Body of pancreas (tissue), 4 donors: ENCODE results near the gene SBF2. TPM values are rescaled to one million over a fixed set of nuclear protein-coding genes. Genes with fewer than 3 reads are reported as not detected.
A peak's percentile ranks its signal among the peaks of the same experiment; 100 is the strongest.
"Not testable (repeated sequence)": the region's sequence is repeated elsewhere in the genome, so short reads cannot be mapped to it uniquely, and the experiment has no call there.

Experiments used
- ATAC-seq: fragments of 150-250 bp; one replicate; pipeline ENCODE4 v1.9.1; 2016
- DNase-seq, 4 donors: peaks; one replicate each; pipeline ENCODE4 v3.0.0-alpha.2; 2019
- H3K27ac ChIP-seq, 4 donors: fragments of 200-600 bp; sonication (generic); 1 replicate in 3 of 4; 2 replicates in 1 of 4; pipeline versions ENCODE4 v1.5.1 to v1.6.1; 2016 to 2019; ENCODE audit warnings: mild to moderate bottlenecking in 1 of 4, mixed read lengths in 1 of 4, moderate library complexity in 1 of 4
- H3K27me3 ChIP-seq, 2 donors: fragments of 200-600 bp; sonication (generic); one replicate each; pipeline ENCODE4 v1.6.0; 2016; ENCODE audit warnings: mild to moderate bottlenecking in 1 of 2
- H3K36me3 ChIP-seq, 2 donors: fragments of 200-600 bp; sonication (generic); replicated peaks in 1 of 2; 2 replicates each; pipeline ENCODE4 v1.5.1; 2016; ENCODE audit warnings: low read depth in 2 of 2; ENCODE audit not compliant: insufficient read depth in 1 of 2
- H3K4me1 ChIP-seq: fragments of 200-600 bp; sonication (generic); one replicate; pipeline ENCODE4 v1.6.0; 2016
- H3K4me3 ChIP-seq, 2 donors: fragments of 200-600 bp; sonication (generic); 1 replicate in 1 of 2; 2 replicates in 1 of 2; pipeline ENCODE4 v1.5.1; 2016 to 2019
- H3K9me3 ChIP-seq, 3 donors: fragments of 200-600 bp; sonication (generic); 1 replicate in 2 of 3; 2 replicates in 1 of 3; pipeline ENCODE4 v1.5.1; 2016
- CTCF ChIP-seq, 7 experiments: fragments of 450-650 bp in 4 of 7; fragments of 200-600 bp in 3 of 7; sonication (generic) in 3 of 7; IDR thresholded peaks; one replicate each; pipeline ENCODE4 v1.5.1; 2016 to 2019; ENCODE audit warnings: antibody characterized with exemption in 7 of 7
- POLR2A ChIP-seq, 3 donors: fragments of 450-650 bp; IDR thresholded peaks; one replicate each; pipeline ENCODE4 v1.6.1; 2016; ENCODE audit warnings: antibody characterized with exemption in 3 of 3, mild to moderate bottlenecking in 2 of 3
- WGBS, 2 donors: methylation state at CpG; one replicate each; pipeline ENCODE4 v1.1.5; 2017; 5-methylcytosine and 5-hydroxymethylcytosine counted together
- intact Hi-C: fragments of 100-400 bp; cut with DNase I; formaldehyde crosslinking; loops from one replicate; pipeline ENCODE4 v1.15.1; 2023
- total RNA-seq, 2 donors: library from RNA; depleted of rRNA; stranded (reverse); fragments of >200 nt; gene quantifications; one replicate each; pipeline ENCODE4 v1.1.0, GENCODE V29; 2016

SBF2 gene
- total RNA-seq, 2 donors from 2014 or later: 23.6 to 38.9 TPM

GRCh38 chr11:9947231-9947864 is 346.7 kb downstream of the SBF2 start:
- H3K4me3 ChIP-seq: no peak overlapping the region
- ATAC-seq (no peak), DNase-seq (no peak)
- 83 to 93% methylated on average over 7 of the region's 7 CpGs for WGBS, 2 donors
- H3K27me3 ChIP-seq: no peaks in the 10 kb centered on the region
- TF ChIP-seq CTCF (IDR thresholded peaks at IDR 0.05) (no peak), POLR2A (IDR thresholded peaks at IDR 0.05) (no peak)
- intact Hi-C loops: no loop called here
- no peaks in the 10 kb centered on the region for H3K36me3 ChIP-seq
- H3K27ac ChIP-seq: no peak overlapping the region
- H3K9me3 ChIP-seq: no peaks in the 10 kb centered on the region
- no peaks in the 10 kb centered on the region for H3K4me1 ChIP-seq

DNA sequence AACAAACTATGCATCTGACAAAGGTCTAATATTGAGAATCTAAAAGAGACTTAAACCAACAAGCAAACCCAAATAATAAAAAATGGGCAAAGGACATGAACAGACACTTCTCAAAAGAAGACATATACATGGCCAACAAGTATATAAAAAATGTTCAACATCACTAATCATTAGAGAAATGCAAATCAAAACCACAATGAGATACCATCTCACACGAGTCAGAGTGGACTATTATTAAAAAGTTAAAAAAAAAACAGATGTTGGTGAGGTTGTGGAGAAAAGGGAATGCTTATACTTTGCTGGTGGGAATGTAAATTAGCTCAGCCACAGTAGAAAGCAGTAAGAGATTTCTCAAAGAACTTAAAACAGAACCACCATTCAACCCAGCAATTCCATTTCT is 348.3 kb downstream of the SBF2 start:
- DNase-seq, H3K36me3 ChIP-seq, H3K27ac ChIP-seq, H3K27me3 ChIP-seq, ATAC-seq, H3K4me1 ChIP-seq, H3K9me3 ChIP-seq, H3K4me3 ChIP-seq, intact Hi-C loops: not testable (repeated sequence)
- WGBS, 2 donors: 90 to 95% methylated on average over 1 of the region's 1 CpG

- DNase-seq (peak in 1 of 4 donors; percentile 3), ATAC-seq (peak; percentile 27)
- no peaks in the 10 kb centered on the region for H3K36me3 ChIP-seq
- TF ChIP-seq CTCF (IDR thresholded peaks at IDR 0.05) (no peak), POLR2A (IDR thresholded peaks at IDR 0.05) (no peak)
- H3K9me3 ChIP-seq: no peaks in the 10 kb centered on the region
- no peaks in the 10 kb centered on the region for H3K27me3 ChIP-seq
- intact Hi-C loops: no loop called here
- WGBS, 2 donors: 71 to 81% methylated on average over 3 of the region's 3 CpGs
- H3K27ac ChIP-seq: no peak overlapping the region
- H3K4me1 ChIP-seq: no peaks in the 10 kb centered on the region
- H3K4me3 ChIP-seq: no peak overlapping the region
Measured at GRCh38 chr11:9943386-9944110, 350.5 kb downstream of the SBF2 start.

GRCh38 chr11:9941991-9942390 is 352.0 kb downstream of the SBF2 start:
- WGBS, 2 donors: 86 to 93% methylated on average over 5 of the region's 5 CpGs
- intact Hi-C loops: no loop called here
- Histone ChIP-seq H3K4me3 (no peak overlapping the region), H3K27me3 (no peaks in the 10 kb centered on the region), H3K27ac (no peak overlapping the region), H3K9me3 (no peaks in the 10 kb centered on the region), H3K4me1 (no peaks in the 10 kb centered on the region), H3K36me3 (no peaks in the 10 kb centered on the region)
- TF ChIP-seq POLR2A (IDR thresholded peaks at IDR 0.05) (no peak), CTCF (IDR thresholded peaks at IDR 0.05) (no peak)
- DNase-seq (no peak), ATAC-seq (no peak)

GRCh38 chr11:9939150-9939549 is 354.9 kb downstream of the SBF2 start:
- H3K9me3 ChIP-seq, H3K27ac ChIP-seq: not testable (repeated sequence)
- 89 to 92% methylated on average over 10 to 11 of the region's 11 CpGs for WGBS, 2 donors

GRCh38 chr11:9936754-9937153 is 357.3 kb downstream of the SBF2 start:
- no peak overlapping the region for H3K27ac ChIP-seq
- TF ChIP-seq POLR2A (IDR thresholded peaks at IDR 0.05): no peak
- TF ChIP-seq CTCF (IDR thresholded peaks at IDR 0.05): no peak
- intact Hi-C loops: no loop called here
- no peaks in the 10 kb centered on the region for H3K27me3 ChIP-seq
- DNase-seq (no peak), ATAC-seq (no peak)
- H3K9me3 ChIP-seq: no peaks in the 10 kb centered on the region
- H3K4me1 ChIP-seq: no peaks in the 10 kb centered on the region
- H3K4me3 ChIP-seq: no peak overlapping the region
- no peaks in the 10 kb centered on the region for H3K36me3 ChIP-seq

More at GRCh38 chr11:9939150-9939549, 354.9 kb downstream of the SBF2 start:
- intact Hi-C loops, H3K4me1 ChIP-seq, H3K36me3 ChIP-seq, DNase-seq, ATAC-seq, H3K27me3 ChIP-seq, H3K4me3 ChIP-seq: not testable (repeated sequence)

GRCh38 chr11:9932843-9933242 is 361.2 kb downstream of the SBF2 start:
- H3K4me3 ChIP-seq, H3K9me3 ChIP-seq, H3K4me1 ChIP-seq, H3K36me3 ChIP-seq, DNase-seq, H3K27ac ChIP-seq, H3K27me3 ChIP-seq, ATAC-seq, intact Hi-C loops: not testable (repeated sequence)
- 88 to 93% methylated on average over 2 of the region's 2 CpGs for WGBS, 2 donors
